Islet of Langerhans (tissue), 1 donor: ENCODE data around the gene MAPKAPK5.
"Not testable (repeated sequence)": the region's sequence is repeated elsewhere in the genome, so short reads cannot be mapped to it uniquely, and the experiment has no call there.

ENCODE experiments used
- FAIRE-seq: peaks from one replicate; lab custom pipeline; 2011; peaks lifted over from hg19 to GRCh38; lab: Jason Lieb, UNC

Gene MAPKAPK5

DNA sequence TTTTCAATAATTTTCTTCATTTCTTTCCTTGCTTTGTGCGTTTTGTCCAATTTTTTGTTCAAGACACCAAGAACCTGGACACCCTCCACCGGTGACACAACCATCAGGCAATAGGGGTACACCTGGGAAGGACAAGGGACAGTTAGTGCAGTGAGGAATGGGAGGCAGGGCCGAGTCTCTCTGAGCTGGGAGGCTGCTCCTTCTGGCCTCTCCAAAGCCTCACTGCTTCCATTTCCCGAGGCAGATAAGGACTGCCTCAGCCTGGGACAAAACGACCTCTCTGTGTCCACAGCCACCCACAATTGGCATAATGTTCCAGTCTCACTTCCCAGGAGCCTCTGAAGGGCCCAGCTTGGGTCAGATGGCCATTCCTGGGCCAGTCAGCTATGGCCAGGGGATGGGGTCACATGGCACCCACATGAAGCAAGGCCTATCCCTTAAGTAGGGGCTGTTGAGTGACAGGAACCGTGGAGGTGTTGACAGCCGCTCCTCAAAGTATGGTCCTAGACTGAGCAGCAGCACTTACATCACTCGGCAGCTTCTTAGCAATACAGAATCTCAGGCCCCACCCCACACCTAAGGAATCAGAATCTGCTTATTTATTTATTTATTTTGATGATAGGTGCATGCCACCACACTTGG is 13.6 kb upstream of the MAPKAPK5 start:
- no peak for FAIRE-seq

DNA sequence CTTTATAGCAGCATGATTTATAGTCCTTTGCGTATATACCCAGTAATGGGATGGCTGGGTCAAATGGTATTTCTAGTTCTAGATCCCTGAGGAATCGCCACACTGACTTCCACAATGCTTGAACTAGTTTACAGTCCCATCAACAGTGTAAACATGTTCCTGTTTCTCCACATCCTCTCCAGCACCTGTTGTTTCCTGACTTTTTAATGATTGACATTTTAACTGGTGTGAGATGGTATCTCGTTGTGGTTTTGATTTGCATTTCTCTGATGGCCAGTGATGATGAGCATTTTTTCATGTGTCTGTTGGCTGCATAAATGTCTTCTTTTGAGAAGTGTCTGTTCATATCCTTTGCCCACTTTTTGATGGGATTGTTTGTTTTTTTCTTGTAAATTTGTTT is 12.4 kb upstream of the MAPKAPK5 start:
- FAIRE-seq, result not testable (repeated sequence)

DNA sequence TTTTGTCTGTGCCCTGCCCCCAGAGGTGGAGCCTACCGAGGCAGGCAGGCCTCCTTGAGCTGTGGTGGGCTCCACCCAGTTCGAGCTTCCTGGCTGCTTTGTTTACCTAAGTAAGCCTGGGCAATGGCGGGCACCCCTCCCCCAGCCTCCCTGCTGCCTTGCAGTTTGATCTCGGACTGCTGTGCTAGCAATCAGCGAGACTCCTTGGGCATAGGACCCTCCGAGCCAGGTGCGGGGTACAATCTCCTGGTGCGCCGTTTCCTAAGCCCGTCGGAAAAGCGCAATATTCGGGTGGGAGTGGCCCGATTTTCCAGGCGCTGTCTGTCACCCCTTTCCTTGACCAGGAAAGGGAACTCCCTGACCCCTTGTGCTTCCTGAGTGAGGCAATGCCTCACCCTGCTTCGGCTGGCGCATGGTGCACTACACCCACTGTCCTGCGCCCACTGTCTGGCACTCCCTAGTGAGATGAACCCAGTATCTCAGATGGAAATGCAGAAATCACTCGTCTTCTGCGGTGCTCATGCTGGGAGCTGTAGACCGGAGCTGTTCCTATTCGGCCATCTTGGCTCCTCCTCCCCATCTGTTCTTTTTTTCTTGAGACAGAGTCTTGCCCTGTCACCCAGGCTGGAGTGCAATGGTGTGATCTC is 7.2 kb upstream of the MAPKAPK5 start:
- not testable (repeated sequence) for FAIRE-seq

DNA sequence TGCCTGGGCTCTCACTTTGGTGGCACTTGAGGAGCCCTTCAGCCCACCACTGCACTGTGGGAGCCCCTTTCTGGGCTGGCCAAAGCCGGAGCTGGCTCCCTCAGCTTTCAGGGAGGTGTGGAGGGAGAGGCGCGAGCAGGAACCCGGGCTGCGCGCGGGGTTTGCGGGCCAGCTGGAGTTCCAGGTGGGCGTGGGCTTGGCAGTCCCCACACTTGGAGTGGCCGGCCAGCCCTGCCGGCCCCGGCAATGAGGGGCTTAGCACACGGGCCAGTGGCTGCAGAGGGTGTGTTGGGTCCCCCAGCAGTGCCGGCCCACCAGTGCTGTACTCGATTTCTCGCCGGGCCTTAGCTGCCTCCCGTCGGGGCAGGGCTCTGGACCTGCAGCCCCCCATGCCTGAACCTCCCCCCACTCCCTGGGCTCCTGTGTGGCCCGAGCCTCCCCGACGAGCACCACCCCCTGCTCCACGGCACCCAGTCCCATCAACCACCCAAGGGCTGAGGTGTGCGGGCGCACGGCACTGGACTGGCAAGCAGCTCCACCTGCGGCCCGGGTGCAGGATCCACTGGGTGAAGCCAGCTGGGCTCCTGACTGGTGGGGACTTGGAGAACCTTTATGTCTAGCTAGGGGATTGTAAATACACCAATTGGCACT is 6.4 kb upstream of the MAPKAPK5 start:
- not testable (repeated sequence) for FAIRE-seq

DNA sequence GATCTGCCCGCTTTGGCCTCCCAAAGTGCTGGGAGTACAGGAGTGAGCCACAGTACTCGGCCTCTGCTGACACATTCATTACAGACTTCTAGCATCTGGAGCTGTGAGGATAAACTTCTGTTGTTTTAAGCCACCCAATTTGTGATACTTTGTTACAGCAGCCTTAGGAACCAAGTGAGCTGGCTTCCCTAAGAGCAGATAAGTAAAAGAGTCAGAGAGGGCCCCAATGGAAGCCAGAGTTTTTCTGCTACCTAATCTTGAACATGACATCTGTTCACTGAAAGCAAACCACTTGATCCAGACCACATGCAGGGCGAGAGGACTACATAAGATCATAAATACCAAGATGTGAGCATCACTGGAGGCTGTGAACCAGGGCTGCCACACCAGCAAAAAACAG is 3.7 kb upstream of the MAPKAPK5 start:
- FAIRE-seq, result no peak

DNA sequence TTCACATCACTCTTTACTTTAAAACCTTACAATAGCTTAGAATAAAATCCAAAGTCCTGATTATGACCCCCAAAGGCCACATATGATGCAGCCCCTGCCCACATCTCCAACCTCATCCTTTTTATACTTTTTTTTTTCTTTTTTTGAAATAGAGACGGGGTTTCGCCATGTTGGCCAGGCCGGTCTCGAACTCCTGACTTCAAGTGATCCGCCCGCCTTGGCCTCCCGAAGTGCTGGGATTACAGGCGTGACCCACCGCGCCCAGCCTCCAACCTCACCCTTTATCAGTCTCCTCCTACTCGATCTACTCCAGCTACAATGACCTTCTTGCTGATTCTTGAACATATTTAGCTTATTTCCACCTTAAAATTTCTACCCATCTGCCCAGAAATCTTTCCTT is 1.2 kb upstream of the MAPKAPK5 start:
- no peak for FAIRE-seq

DNA sequence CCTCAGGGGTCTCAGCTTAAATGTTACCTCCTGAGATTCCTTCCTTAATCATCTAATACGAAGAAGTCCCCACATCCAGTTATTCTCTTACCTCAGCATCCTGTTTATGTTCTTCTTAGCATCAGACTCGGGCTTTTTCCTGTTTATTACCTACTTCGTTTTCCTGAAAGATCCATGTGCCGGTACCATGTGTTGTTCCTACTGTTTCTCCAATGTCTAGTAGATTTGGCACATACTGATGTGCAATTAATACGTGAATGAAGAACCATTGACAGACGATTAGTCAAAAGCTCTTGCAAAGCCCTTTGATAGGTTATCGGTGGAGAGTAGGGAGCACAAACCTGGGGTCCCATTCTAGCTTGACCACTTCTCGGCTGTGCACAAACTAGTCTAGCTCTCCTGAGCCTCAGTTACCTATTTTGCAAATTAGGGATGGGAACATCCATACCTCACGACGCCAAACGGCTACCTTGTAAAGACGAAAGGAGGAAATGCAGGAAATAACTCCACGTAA is 735 bp upstream of the MAPKAPK5 start:
- FAIRE-seq, result no peak

DNA sequence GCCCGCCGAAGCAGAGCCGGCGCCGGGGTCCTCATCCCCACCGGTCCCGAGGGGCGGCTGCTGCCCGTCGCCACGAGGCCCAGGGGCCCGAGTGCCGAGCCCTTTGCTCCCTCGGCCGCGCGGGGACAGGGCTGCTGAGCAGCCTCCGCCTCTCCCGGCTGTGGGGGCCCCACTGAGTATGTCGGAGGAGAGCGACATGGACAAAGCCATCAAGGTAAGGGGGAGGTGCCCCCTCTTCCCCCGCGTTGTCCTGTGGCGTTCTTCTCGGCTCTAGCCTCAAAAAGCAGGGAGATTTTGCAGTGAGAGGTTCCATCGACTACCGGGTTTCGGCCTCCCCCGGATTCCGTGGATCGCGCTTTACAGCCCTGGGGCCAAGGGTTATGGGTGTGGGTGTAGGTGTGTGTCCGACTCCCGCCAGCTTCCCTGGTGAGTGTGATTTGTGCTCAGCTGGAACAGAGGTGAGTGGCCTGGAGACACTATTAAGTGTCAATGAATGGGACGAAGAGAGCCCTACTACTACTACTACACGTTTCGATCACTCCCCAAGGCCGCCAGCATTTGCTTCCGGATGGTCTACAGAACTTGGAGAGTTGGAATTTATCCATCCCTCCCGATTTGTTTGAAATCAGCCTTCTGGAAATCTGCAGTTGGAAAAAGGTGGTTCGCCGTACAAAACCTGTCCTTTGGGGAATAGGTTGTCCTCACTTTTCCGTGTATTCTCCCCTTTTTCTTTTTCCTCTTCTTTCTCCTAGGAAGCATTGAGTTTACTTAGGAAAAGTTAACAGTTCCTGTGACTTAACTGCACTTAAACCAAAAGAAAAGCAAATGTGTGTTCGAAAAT is 748 bp downstream of the MAPKAPK5 start:
- FAIRE-seq, result no peak

DNA sequence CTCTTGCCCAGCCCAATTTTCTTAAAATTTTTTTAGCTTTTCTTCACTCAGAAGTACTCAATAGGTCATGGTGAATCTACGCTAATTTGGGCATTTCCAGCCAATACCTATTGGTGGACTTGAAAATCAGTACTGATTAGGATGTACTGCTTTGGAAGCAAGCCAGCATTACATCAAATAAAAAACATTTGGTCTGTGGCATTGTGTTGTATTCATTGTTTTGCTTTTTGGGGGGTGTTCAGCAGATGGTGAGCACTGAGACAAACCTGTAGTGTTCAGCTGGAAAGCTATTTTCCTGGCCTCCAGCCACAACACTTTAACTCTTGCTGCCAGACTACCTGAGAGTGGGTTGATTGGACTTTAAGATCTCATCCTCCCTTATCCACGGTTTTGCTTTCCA is 4.0 kb downstream of the MAPKAPK5 start:
- FAIRE-seq, result no peak

DNA sequence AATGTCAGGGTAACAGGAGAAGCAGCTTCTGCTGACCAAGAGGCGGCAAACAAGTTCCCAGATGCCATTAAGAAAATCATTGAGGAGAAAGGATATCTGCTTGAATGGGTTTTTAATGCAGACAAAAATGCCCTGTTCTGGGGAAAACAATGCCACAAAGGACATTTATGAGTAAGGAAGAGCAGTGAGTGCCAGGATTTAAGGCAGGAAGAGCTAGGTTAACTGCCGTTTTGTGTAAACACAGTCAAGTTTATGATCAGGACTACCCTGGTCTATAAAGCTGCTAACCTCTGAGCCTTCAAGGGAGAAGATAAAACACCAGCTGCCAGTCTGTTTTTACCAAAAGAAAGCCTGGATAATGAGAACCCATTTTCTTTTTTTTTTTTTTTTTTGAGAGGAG is 8.5 kb downstream of the MAPKAPK5 start:
- no peak for FAIRE-seq

DNA sequence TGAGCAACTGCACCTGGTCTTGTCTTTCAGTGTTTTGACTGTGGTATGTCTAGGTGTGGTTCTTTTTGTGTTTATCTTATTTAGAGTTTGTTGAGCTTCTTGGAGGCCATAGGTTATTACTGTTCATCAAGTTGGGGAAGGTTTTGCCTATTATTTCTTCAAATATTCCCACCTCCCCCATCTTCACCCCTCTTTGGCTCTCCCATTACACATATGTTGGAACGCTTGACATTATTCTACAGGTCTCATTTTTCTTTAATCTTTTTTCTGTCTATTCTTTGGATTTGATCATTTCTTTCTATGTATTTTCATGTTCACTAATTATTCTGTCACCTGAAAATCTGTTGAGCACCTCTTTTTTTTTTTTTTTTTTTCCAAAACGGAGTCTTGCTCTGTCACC is 16.2 kb downstream of the MAPKAPK5 start:
- FAIRE-seq, result no peak

DNA sequence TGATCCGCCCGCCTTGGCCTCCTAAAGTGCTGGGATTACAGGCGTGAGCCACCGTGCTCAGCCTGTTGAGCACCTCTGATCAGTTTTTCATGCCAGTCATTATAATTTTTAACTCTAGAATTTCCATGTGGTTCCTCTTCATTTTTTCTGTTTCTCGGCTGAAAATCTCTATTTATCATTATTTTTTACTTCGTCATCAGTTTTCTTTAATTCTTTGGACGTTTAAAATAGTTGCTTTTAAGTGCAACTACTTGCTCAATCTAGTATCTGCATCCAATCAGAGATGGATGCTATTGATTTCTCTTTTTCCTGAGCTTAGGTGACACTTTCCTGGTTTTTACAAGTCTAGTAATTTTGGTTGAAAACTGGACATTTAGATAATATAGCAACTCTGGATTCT is 16.8 kb downstream of the MAPKAPK5 start:
- FAIRE-seq, result no peak

DNA sequence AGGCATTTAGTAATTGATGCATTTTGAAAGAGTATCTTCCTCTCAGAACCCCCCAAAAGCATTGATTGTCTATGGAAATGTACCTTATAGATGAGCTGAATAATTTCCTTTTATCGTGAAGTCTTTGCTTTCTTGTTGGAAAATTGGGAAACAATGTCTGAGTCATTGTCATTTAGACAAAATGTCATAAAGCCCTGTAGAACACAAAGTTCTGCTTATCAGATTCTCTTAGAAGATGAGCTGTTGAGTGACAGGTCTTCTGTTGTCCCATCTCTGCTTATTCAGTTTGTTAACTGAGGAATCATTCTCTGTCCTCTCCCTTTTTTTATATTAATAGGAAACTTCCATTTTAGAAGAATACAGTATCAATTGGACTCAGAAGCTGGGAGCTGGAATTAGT is 22.9 kb downstream of the MAPKAPK5 start:
- FAIRE-seq, result no peak

DNA sequence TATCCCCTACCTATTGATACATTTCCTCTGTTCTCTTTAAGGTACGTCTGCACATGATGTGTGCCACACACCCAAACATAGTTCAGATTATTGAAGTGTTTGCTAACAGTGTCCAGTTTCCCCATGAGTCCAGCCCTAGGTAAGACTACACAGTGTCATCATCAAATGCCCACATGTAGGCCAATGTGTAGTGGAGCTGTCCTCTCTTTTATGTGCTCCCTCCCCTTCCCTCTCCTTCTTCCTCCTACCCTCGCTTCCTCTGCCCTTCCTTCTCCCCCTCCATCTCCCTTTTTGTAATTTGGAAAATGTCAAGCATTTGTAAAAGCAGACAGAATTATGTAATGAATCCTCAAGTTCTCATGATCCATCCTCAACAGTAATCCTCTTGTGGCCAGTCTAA is 25.5 kb downstream of the MAPKAPK5 start:
- FAIRE-seq, result no peak

DNA sequence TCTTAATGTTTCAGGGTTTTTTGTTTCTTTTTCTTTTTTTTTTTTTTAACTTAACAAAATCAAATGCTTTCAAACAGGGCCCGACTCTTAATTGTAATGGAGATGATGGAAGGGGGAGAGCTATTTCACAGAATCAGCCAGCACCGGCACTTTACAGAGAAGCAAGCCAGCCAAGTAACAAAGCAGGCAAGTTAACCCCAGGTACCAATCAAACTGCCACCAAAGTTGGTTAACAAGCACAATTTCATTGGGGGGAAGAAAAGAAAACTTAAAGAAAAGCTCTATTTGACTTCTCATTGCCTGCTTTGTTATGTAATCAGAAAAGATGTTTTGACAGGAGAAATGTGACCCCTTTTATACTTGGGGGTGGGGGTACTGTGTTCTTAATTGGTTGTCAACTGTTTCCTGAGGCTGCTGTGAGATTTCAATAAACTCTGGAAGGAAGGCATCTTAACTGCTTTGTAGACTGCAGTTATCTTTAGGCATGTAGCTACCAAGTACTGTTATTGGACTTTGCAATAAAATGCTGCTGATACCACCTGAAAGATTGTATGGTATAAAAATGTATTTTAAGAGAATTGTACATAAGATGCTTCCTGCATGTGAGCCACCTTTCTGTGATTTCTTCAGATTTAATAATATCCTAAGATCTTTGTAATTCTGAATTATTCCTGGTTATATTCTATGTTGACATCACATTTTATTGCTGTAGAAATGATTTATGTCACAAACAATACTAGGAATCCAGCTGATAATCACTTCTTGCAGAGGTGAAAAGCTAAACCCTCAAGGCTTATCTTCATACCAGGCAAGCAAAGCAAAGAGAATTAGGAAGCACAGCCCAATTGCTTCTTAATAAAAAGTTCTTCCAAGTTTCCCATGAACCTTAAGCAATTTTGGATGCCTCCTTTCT is 26.9 kb downstream of the MAPKAPK5 start:
- no peak for FAIRE-seq

DNA sequence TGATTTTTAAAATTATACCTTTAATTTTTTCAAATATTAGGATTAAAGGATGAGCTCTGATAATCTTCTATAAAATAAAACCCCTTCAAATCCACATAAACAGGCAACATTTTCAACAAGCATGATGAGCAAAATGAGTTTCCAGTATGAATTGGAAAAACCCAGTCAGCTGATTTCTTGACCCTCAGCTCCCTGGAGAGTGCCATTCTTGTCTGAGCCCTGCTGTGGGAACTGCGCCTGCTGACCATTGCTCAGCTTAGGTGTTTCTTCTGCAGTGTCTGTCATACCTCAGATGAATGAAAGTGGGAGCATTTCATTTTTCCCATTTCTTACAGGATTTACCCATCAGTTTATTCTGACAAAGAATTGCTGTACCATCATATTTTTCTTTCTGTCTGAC is 27.6 kb downstream of the MAPKAPK5 start:
- no peak for FAIRE-seq

DNA sequence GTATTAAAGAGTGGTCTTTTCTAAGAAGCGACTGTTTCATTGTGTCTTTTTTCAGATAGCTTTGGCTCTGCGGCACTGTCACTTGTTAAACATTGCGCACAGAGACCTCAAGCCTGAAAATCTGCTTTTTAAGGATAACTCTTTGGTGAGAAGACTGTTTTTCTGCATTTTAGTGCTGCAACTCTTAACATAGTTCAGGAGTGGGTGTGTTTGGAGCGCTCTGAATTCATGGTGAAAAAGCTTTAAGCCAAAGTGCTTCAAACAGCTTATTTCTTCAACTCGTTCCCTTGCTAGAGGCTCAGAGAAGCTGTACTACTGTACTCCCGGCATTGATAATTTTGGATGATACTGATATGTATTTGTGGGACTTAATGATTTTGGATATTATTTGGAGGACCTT is 28.2 kb downstream of the MAPKAPK5 start:
- FAIRE-seq, result no peak

DNA sequence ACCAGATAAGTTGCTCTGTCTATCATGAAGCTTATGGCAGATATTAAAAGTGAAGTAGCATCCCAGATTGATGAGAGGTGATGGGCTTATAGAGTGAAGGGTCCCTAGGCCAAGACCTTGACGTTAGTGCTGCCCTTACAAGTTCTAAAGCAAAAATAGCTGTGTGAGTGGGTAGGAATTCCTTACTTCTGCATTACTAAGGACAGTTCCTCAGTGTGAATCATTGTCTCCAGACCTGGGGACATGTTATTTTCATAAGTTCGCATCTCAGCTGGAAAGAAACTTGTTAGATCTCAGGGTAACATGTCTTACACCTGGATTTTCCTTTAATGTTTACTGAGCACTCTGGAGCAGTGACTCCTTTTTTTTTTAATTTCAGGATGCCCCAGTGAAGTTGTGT is 28.7 kb downstream of the MAPKAPK5 start:
- no peak for FAIRE-seq

DNA sequence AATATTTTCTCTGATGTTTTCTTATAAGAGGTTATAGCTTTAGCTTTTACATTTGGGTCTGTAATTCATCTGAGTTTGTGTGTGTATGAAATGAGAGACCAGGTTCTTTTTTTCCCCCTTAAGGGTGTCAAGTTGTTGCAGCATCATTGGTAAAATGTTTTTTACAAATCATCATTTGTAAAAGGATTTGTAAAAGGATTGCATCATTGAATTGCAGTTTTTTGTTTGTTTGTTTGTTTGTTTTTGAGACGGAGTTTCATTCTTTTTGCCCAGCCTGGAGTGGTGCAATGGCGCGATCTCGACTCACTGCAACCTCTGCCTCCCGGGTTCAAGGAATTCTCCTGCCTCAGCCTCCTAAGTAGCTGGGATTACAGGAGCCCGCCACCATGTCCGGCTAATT is 31.1 kb downstream of the MAPKAPK5 start:
- no peak for FAIRE-seq

DNA sequence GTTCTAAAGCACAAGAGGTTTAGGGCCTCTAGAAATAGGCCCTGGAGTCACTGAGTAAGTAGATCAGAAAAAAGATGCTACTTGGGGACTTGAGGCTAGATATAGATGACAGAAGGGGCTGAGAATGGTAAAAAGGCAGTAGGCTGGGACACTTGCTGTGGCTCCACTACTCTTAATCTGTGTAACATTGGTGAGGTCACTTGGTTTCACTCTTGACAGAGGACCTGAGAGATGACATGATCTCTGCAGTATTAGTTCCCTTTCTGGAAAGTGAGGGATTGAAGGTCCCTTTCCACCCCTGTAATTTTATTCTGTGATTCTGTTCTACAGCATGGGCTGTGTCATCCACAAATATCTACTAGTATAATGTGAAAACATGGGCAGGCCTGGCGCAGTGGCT is 39.7 kb downstream of the MAPKAPK5 start:
- no peak for FAIRE-seq

DNA sequence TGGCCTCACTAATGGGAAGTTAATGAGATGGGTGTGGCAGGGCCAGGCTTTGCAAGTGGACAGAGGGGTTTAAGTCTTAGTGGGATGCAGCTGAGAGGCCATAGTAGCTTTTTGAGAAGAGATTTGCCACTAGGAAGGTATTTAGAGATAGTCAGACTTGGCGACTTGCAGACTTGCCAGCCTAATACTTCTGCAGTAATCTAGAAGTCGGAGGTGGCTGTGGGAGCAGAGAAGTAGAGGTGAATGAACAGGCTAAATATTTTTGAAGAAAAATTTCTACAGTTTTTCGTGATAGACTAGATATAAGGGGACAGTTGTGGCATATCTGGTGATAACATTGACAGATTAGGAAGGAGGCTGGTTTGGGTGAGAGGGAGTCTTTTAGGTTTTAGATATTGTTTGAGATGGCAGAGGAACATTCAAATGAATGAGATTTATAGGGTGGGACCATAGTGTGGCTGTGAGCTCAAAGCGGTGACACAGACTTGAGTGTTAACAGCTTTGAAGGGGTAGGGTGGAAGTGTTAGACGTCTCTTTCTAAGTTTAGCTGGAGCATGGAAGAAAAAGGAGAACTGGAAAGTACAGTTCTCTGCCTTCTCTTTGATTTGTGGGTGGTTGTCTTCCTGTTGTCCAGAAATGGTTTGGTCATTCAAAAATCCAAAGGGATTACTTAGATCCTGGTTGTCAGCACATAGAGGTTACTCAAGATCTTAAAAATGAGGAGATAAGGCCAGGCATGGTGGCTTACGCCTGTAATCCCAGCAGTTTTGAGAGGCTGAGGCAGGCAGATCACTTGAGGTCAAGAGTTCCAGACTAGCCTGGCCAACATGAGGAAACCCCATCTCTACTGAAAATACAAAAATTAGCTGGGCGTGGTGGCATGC is 44.9 kb downstream of the MAPKAPK5 start:
- no peak for FAIRE-seq
